Activated T-helper 2 cell treated with anti-CD3 and anti-CD28 coated beads, Interferon-gamma antibody, Interleukin-2, Interleukin-4, amounts not matched to agents 10 μg/mL and 5 μg/mL and 100 μg/mL, durations not matched to agents 14 hours and 24 hours and 36 hours (primary cell): Measurements from ENCODE around the gene MICAL2. TPM values are rescaled to one million over a fixed set of nuclear protein-coding genes. Genes with fewer than 3 reads are reported as not detected.
A peak's percentile ranks its signal among the peaks of the same experiment; 100 is the strongest.

Experiments
- DNase-seq: peaks from one replicate; pipeline ENCODE4 v3.0.0; 2021; ENCODE audit warnings: low spot score
- H3K27ac Mint-ChIP-seq: one replicate; pipeline ENCODE4 v1.8.0; 2021; ENCODE audit warnings: mixed read lengths
- H3K27me3 Mint-ChIP-seq: one replicate; pipeline ENCODE4 v1.8.0; 2021; ENCODE audit warnings: low read depth, mixed read lengths
- H3K36me3 Mint-ChIP-seq: one replicate; pipeline ENCODE4 v1.8.0; 2021; ENCODE audit warnings: low read depth, mixed read lengths
- H3K4me1 Mint-ChIP-seq: one replicate; pipeline ENCODE4 v1.8.0; 2021; ENCODE audit warnings: low read depth, mixed read lengths
- H3K4me3 Mint-ChIP-seq: one replicate; pipeline ENCODE4 v1.8.0; 2021; ENCODE audit warnings: low read depth, mild to moderate bottlenecking, moderate library complexity, mixed read lengths
- H3K9me3 Mint-ChIP-seq: one replicate; pipeline ENCODE4 v1.8.0; 2021; ENCODE audit warnings: mixed read lengths
- intact Hi-C: fragments of 100-400 bp; cut with micrococcal nuclease; formaldehyde crosslinking; loops from one replicate; pipeline ENCODE4 v1.15.1; 2023
- total RNA-seq: library from RNA; stranded (reverse); gene quantifications from 2 replicates; pipeline ENCODE4 v1.2.3, GENCODE V29; 2022

Gene MICAL2
- total RNA-seq, 1 donor from 2014 or later, result 736 TPM

DNA sequence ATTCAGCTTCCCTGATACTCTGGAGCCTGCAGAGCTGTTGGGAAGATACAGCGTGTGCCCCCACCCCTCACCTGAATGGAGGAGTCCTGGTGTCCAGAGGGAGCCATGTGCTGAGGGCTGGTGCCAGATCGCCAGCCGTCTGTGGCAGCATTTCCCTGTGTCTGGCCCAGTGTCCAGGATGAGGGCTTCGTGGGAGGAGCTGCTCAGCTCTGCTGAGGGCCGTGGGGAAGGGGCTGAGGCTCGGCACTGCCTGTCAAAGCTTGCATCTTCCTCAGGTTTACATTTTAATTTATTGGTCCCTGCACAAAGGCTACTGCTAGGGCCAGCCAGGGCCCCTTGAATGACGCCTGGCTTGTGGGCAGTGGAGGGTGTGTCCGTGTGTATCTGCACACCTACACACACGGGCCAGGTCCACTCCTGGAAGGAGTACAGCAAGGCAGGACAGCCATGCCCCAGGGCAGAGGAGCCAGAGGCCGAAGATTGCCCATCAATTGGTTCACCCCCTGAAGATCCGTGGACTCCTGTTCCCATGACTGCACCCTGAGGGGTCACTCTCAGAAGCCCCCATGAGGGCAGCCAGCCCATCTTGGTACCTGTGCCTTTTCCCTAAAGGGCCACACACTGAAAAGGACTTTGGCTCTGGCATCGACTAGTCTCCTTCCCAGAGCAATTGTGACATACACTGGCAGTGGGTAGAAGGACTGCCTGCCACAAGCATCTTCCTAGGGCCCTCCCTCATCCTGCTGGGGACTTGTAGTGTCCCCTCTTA lies 159.2 kb downstream of the MICAL2 start:
- H3K4me3 Mint-ChIP-seq, result no peak overlapping the region
- no peaks in the 10 kb centered on the region for H3K27me3 Mint-ChIP-seq
- peaks cover 10% of the 10 kb centered on the region for H3K36me3 Mint-ChIP-seq
- intact Hi-C loops, result no loop called here
- no peaks in the 10 kb centered on the region for H3K9me3 Mint-ChIP-seq
- DNase-seq, result no peak
- no peak overlapping the region for H3K27ac Mint-ChIP-seq
- H3K4me1 Mint-ChIP-seq, result no peaks in the 10 kb centered on the region

DNA sequence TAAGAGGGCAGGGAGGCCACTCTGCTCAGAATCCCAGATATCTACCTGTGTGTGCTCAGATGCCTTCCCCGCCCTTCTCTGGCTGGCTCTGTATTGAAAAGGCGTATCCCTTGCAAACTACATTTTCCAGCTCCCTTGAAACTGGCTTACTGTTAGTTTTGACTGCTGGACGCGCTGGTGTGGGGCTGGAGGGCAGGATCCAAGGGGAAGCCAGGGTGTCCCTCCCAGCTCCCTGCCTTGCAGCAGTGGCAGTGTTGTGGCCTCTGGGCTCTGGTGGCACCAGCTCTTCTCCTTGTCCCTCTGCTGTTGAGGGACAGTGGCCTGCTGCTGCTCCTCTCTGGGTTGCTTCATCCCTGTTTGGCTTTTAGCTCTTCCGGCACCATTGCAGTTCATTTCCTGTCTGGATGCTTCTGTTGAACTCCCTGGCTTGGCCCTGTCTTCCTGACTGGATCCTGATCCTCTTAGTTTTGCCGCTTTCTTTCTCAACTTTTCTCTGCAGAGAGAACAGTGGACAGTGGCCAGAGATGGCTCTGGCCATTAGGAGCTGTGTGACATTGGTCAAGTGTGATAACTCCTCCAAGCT lies 159.9 kb downstream of the MICAL2 start:
- peak overlapping the region; percentile 7 for H3K27ac Mint-ChIP-seq
- peaks cover 5% of the 10 kb centered on the region for H3K36me3 Mint-ChIP-seq
- no peak overlapping the region for H3K4me3 Mint-ChIP-seq
- DNase-seq, result no peak
- intact Hi-C loops, result no loop called here
- no peaks in the 10 kb centered on the region for H3K4me1 Mint-ChIP-seq
- H3K9me3 Mint-ChIP-seq, result no peaks in the 10 kb centered on the region
- H3K27me3 Mint-ChIP-seq, result no peaks in the 10 kb centered on the region

DNA sequence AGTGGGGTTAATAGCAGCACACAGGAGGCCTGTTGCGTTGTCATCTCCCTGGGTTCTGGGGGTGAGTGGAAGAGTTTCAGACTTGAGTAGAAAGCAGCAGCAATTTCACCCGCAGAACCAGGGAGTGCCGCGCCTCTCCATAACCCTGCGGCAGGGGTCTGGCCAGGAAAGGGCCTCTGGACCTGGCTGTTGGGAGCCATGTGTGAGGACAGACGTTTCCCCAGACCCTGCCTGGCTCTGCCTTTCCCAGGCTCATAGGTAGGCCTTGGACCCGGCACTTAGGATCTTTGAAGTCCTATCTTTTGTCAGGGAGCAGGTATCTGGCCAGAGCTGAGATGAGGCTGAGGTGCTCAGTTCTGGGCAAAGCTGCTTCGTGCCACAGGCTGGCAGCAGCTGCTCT lies 160.4 kb downstream of the MICAL2 start:
- H3K4me3 Mint-ChIP-seq, result no peak overlapping the region
- H3K36me3 Mint-ChIP-seq, result peaks cover 5% of the 10 kb centered on the region
- H3K27ac Mint-ChIP-seq, result peak overlapping the region; percentile 7
- H3K9me3 Mint-ChIP-seq, result no peaks in the 10 kb centered on the region
- intact Hi-C loops, result no loop called here
- DNase-seq, result no peak
- H3K4me1 Mint-ChIP-seq, result no peaks in the 10 kb centered on the region
- H3K27me3 Mint-ChIP-seq, result no peaks in the 10 kb centered on the region

- Mint-ChIP-seq H3K9me3 (no peaks in the 10 kb centered on the region), H3K27me3 (no peaks in the 10 kb centered on the region), H3K27ac (no peak overlapping the region), H3K4me3 (no peak overlapping the region), H3K36me3 (peaks cover 5% of the 10 kb centered on the region), H3K4me1 (no peaks in the 10 kb centered on the region)
- DNase-seq, result no peak
- intact Hi-C loops, result no loop called here
Observed at GRCh38 chr11:12271241-12271640, 160.9 kb downstream of the MICAL2 start.

DNA sequence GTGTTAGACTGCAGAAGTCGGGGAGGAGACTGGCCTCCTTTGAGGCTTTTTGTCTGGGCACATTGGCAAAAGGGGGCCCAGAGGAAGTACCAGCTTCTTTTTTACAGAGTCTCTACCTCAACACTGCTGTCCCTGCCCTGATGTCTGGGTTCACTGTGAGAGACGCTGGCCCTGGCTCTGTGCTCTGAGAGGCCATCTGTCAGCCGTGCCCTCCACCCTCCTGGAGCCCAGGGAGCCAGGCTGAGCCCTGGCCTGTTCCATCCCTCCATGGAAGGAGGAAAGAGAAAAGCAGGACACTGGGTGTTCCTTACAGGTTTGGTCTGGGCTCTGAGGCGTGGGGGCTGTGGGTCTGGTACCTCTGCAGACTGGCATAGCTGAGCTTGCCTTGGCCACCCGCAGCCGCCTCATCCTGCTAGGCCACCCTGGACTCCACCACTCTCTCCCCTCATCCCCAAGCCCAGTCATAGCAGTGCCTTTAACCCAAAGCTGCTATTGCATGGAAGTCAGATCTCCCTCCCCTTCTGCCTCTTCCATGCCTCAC lies 161.5 kb downstream of the MICAL2 start:
- no peak for DNase-seq

GRCh38 chr11:12272821-12273617 lies 162.6 kb downstream of the MICAL2 start:
- intact Hi-C loops, result no loop called here
- no peak for DNase-seq
- Mint-ChIP-seq H3K9me3 (no peaks in the 10 kb centered on the region), H3K4me1 (no peaks in the 10 kb centered on the region), H3K27ac (no peak overlapping the region), H3K4me3 (no peak overlapping the region), H3K27me3 (no peaks in the 10 kb centered on the region), H3K36me3 (no peaks in the 10 kb centered on the region)

More for the DNA sequence above, 161.5 kb downstream of the MICAL2 start:
- Mint-ChIP-seq H3K27me3 (no peaks in the 10 kb centered on the region), H3K36me3 (peaks cover 5% of the 10 kb centered on the region), H3K4me3 (no peak overlapping the region), H3K27ac (peak overlapping the region; percentile 7), H3K4me1 (no peaks in the 10 kb centered on the region), H3K9me3 (no peaks in the 10 kb centered on the region)
- intact Hi-C loops, result no loop called here

DNA sequence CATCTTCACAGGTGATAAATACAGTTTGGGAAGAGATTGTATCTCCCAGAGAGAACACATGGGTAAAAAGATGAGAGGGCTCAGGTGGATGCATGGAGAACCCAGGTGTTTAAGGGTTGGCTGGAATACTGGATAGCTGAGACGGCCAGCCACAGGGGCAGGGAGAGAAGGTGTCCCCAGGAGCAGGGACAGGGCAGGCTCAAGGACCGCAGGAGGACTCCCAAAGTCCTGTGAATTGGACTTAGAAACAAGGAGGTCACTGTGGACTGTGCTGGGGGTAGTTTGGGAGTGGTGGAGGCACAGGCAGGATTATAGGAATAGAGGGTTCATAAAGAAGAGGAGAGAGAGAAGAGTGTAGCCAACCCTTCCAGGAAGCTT lies 163.2 kb downstream of the MICAL2 start:
- no peak for DNase-seq
- Mint-ChIP-seq H3K4me3 (no peak overlapping the region), H3K27ac (no peak overlapping the region), H3K27me3 (no peaks in the 10 kb centered on the region), H3K4me1 (no peaks in the 10 kb centered on the region), H3K9me3 (no peaks in the 10 kb centered on the region), H3K36me3 (no peaks in the 10 kb centered on the region)
- intact Hi-C loops, result no loop called here

GRCh38 chr11:12274056-12274455 lies 163.7 kb downstream of the MICAL2 start:
- Mint-ChIP-seq H3K9me3 (no peaks in the 10 kb centered on the region), H3K4me3 (no peak overlapping the region), H3K4me1 (no peaks in the 10 kb centered on the region), H3K27ac (no peak overlapping the region), H3K27me3 (no peaks in the 10 kb centered on the region), H3K36me3 (no peaks in the 10 kb centered on the region)
- intact Hi-C loops, result no loop called here
- DNase-seq, result no peak

DNA sequence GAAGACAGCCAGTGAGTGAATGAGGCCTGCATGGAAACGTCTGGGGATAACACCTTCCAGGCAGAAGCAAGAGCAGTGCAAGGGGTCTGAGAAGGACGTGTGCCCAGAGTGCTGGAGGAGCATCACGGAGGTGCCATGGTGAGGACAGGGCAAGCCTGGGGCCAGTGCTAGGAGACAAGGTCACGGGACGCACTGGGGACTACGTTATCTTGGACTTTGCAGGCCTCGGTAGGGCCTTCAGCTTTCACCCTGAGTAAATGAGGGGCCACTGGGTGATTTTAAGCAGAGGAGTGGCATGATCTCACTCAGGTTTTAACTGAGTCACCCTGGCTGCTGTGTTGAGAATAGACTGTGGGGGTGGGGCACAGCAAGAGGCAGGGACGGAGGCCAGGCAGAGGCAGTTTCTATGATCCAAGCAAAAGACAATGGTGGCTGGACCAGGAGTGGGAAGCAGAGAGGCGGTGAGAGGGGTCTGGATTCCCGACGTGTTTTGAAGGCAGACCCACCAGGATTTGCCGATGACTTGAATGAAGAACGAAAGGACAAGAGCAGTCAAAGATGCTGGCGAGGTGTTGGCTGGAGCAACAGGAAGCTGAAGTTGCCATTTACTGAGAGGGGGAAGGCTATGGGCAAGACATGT lies 164.3 kb downstream of the MICAL2 start:
- Mint-ChIP-seq H3K4me1 (no peaks in the 10 kb centered on the region), H3K4me3 (no peak overlapping the region), H3K36me3 (no peaks in the 10 kb centered on the region), H3K27me3 (no peaks in the 10 kb centered on the region), H3K27ac (no peak overlapping the region), H3K9me3 (no peaks in the 10 kb centered on the region)
- DNase-seq, result no peak
- intact Hi-C loops, result no loop called here

DNA sequence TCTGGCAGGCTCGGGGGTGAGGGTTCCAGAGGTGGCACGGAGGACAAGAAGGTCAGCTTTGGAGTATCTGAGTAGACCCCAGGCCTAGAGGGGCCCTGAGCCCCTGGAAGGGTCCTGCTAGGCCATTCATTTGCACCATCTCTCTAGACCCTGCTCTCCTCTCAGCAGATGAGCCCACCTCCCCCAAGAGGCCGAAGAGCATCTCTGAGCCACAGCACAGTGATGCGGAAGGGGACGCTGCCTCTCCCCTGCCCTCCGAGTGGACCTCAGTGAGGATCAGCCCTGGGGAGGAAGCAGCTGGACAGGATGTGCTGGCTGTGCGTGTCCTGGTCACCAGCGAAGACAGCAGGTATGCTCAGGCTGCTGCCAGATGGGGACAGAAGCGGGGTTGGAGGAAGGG lies 165.4 kb downstream of the MICAL2 start:
- intact Hi-C loops, result no loop called here
- Mint-ChIP-seq H3K27ac (no peak overlapping the region), H3K27me3 (no peaks in the 10 kb centered on the region), H3K9me3 (no peaks in the 10 kb centered on the region), H3K4me1 (peaks cover 10% of the 10 kb centered on the region), H3K4me3 (no peak overlapping the region), H3K36me3 (no peaks in the 10 kb centered on the region)
- DNase-seq, result no peak

- no peaks in the 10 kb centered on the region for H3K9me3 Mint-ChIP-seq
- intact Hi-C loops, result no loop called here
- no peak for DNase-seq
- no peak overlapping the region for H3K4me3 Mint-ChIP-seq
- no peaks in the 10 kb centered on the region for H3K27me3 Mint-ChIP-seq
- H3K4me1 Mint-ChIP-seq, result peaks cover 14% of the 10 kb centered on the region
- H3K36me3 Mint-ChIP-seq, result no peaks in the 10 kb centered on the region
- no peak overlapping the region for H3K27ac Mint-ChIP-seq
Observed at GRCh38 chr11:12276356-12276755, 166.0 kb downstream of the MICAL2 start.

GRCh38 chr11:12276831-12277475 lies 166.6 kb downstream of the MICAL2 start:
- intact Hi-C loops, result no loop called here
- H3K27ac Mint-ChIP-seq, result no peak overlapping the region
- no peak for DNase-seq
- peaks cover 20% of the 10 kb centered on the region for H3K4me1 Mint-ChIP-seq
- no peaks in the 10 kb centered on the region for H3K9me3 Mint-ChIP-seq
- H3K36me3 Mint-ChIP-seq, result no peaks in the 10 kb centered on the region
- H3K4me3 Mint-ChIP-seq, result no peak overlapping the region
- no peaks in the 10 kb centered on the region for H3K27me3 Mint-ChIP-seq
